HG02588 (cell line): Measurements from ENCODE around the gene SCTR.

Experiments
- ATAC-seq: cut with Tn5 transposase; IDR thresholded peaks from one replicate; pipeline ENCODE4 v1.9.1; 2021; ENCODE audit warnings: mild to moderate bottlenecking, moderate library complexity; ENCODE audit not compliant: unreplicated experiment

The SCTR gene

DNA sequence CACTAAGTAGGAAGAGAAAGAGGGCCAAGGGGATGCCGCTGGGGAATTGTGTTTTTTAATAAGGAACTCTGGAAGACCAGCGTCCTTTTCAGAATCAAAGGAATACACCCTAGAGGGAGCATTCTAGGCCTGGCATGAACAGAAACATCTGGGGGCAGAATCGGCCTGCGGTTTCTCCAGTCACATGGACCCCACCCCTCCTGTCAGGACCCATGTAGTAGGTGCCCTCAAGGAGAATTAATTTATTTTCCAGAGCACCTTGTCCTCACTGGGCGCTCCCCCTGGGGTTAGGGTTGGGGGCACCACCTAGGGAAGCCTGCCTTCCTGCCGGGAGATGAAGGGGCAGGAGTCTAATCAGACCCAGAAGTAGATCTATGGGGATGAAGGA lies 48.4 kb downstream of the SCTR start:
- no peak for ATAC-seq

- no peak for ATAC-seq
Observed at GRCh38 chr2:119475225-119475856, 48.9 kb downstream of the SCTR start.

- ATAC-seq, result no peak
Observed at GRCh38 chr2:119474371-119475224, 49.7 kb downstream of the SCTR start.

- ATAC-seq, result no peak
Observed at GRCh38 chr2:119473621-119474370, 50.5 kb downstream of the SCTR start.

DNA sequence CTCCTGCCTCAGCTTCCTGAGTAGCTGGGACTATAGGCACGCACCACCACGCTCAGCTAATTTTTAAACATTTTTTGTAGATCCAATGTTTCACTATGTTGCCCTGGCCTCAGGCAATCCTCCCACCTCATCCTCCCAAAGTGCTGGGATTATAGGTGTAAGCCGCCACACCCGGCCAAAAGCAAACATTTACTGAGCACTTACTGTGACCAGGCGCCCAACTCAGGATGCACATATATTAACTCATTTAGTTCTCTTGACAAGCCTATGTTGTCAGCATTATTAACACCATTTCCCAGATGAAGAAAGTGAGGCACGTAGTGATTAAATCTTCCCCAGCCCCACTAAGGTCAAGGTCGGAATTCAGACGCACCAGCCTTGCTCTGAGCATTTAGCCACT lies 51.5 kb downstream of the SCTR start:
- no peak for ATAC-seq

DNA sequence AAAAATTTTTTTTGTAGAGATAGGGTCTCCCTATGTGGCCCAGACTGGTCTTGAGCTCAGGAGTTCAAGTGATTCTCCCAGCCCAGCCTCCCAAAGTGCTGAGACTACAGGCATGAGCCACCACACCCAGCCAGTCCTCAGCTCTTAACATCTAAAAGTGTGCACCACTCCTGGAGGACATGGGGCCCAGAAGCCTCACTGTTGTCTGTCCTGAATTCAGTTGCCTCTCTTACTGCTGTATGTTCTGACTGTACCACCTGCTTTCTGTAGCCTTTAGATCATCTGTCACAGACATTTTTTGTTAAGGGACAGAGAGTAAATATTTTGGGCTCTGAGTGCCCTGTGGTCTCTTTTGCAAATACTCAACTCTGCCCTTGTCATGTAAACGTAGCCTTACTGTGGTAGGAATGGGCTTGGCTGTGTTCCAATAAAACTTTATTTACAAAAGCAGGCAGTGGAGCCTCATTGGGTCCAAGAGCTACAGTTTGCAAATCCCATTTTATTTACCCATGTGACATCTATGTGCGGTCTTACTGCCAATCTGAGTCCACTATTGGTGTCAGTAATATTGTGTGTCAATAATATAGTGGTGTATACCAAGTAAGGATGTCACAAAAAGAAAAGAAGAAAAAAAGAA lies 54.5 kb downstream of the SCTR start:
- ATAC-seq, result no peak

- no peak for ATAC-seq
Observed at GRCh38 chr2:119469131-119469530, 55.2 kb downstream of the SCTR start.

GRCh38 chr2:119468154-119468955 lies 55.9 kb downstream of the SCTR start:
- peak; percentile 43 for ATAC-seq

GRCh38 chr2:119466373-119466772 lies 57.9 kb downstream of the SCTR start:
- no peak for ATAC-seq

DNA sequence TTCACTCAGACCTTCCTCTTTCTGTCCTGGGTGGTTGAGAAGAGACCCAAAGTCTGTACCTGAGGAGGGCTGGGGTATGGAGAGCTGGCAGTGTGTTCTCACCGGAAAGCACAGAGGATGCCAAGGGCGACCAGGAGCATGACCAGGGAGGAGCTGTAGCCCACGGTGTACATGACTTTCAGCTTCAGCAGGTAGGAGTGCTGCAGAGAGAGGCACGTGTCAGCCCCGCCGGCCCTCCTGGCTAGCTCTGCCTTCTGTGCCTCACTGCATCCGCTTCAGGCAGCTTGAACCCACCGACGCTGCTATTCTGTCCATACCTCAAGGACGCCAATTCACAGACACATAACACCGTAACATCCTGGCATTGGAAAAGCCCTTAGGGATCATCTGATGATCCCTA lies 58.6 kb downstream of the SCTR start:
- no peak for ATAC-seq

DNA sequence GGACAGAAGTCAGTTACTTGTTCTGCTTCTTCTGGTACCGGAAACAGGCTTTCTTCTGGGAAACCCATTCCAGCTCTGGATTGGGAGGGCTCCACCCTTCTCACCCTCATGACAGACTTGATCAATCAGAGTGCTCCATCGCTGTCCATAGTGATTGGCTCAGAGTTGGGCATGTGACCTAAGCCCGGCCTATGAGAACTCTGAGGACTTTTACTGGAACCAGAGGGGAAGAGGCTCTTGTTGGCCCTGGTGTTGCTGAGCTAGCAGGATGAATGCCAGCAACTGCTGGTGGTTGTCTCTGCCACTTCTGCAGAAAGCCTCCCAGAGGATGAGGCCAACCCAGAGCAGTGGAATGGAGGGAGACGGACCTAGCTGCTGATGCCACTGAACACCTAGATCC lies 59.3 kb downstream of the SCTR start:
- ATAC-seq, result no peak

GRCh38 chr2:119463990-119464389 lies 60.3 kb downstream of the SCTR start:
- no peak for ATAC-seq

- ATAC-seq, result no peak
Observed at GRCh38 chr2:119463136-119463535, 61.1 kb downstream of the SCTR start.

- no peak for ATAC-seq
Observed at GRCh38 chr2:119462574-119462973, 61.7 kb downstream of the SCTR start.

DNA sequence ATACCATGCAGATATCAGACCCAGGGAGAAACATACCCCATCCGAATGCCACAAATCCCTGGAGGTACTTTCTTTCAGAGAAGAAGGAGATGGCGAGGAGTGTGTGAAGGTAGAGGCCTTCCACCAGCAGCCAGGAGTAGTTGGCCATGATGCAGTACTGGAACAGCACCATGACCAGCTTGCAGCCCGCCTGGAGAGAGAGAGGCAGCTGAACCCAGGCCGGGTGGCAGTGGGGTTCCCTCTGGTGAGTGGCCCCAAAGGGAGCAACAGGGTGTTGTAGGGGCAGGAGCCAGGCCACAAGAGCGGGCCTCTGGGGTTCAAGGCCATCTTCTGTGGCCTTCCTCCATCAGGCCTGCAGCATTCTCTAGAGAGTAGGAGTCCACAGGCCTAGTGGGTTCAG lies 62.5 kb downstream of the SCTR start:
- no peak for ATAC-seq

- no peak for ATAC-seq
Observed at GRCh38 chr2:119460076-119460475, 64.2 kb downstream of the SCTR start.

- ATAC-seq, result no peak
Observed at GRCh38 chr2:119455066-119455718, 69.1 kb downstream of the SCTR start.

DNA sequence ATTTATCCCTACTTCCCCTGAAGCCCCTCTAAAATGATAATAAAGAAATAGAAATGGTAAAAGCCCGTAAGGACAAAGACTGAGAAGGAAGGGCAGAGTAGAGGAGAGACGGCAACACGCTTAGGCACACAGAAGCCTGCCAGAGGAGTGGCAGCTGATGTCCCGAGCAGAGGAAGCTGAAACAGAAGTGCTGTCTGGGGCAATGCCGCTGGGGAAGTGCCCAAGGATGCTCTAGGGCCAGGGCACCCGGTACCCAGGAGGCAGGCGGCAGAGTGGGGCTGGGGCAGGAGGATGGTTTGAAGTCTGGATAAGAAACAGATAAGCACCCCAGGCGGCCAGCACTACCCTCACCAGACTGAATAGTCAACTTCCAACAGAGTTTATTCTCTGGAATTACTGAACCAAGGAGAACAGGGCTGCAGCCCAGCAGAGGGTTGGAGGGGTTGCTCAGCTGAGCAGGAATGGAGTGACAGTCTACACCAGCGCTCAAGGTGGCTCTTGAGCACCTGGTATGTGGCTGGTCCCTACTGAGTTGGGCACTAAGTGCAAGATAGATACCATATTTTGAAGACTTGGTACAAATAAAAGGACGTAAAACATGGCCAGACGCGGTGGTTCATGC lies 70.2 kb downstream of the SCTR start:
- ATAC-seq, result no peak

DNA sequence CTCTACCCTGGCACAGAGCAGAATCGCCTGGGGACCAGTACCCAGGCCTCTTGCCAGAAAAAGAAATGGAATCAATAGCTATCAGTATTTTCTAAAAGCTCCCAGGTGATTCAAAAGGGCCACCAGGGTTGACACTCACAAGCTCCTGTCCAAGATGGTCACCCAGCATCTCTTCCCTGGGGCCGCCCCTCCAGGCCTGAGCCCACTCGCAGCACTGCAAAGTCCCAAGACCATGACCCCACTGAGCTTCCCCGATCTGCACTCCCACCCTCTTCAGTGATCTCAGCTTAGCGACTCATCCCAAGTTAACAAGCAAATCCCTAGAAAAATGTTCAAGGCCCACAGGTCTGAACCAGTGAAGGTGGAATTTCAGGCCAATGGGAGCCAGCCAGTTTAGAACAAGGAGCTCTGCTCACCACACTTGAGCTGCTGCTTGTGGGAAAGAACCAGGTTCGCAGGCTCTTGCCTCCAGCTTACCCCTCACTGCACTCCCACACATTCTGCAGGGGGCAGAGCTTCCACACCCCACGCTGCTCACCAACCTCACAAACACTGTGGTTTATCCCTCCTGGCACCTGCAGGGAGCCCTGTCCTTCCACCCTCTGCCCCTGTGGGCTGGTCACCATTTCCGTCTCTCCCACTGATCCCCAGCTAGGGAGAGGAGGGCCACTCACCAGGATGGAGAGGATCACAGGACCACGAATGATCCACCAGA lies 72.8 kb downstream of the SCTR start:
- ATAC-seq, result no peak
